ENCODE data around the gene CYP4F8.
"Not testable (repeated sequence)": the region's sequence is repeated elsewhere in the genome, so short reads cannot be mapped to it uniquely, and the experiment has no call there.

CYP4F8 gene

GRCh38 chr19:15644066-15644741, 29.2 kb downstream of the CYP4F8 start:
- DNase-seq (ENCODE audit: low read depth in 2 of 2): no peak

- DNase-seq (ENCODE audit: low read depth in 2 of 2): no peak
These were observed 29.8 kb downstream of the CYP4F8 start for GRCh38 chr19:15644816-15645215.

- no peak for DNase-seq (ENCODE audit: low read depth in 2 of 2)
These were observed 34.5 kb downstream of the CYP4F8 start for GRCh38 chr19:15649526-15649925.

GRCh38 chr19:15650123-15650522, 35.1 kb downstream of the CYP4F8 start:
- DNase-seq (ENCODE audit: low read depth in 2 of 2): not testable (repeated sequence)

- no peak for DNase-seq (ENCODE audit: low read depth in 2 of 2)
These were observed 36.8 kb downstream of the CYP4F8 start for GRCh38 chr19:15651791-15652190.

GRCh38 chr19:15652559-15653278, 37.7 kb downstream of the CYP4F8 start:
- no peak for DNase-seq (ENCODE audit: low read depth in 2 of 2)

- no peak for DNase-seq (ENCODE audit: low read depth in 2 of 2)
These were observed 41.4 kb downstream of the CYP4F8 start for GRCh38 chr19:15656467-15656866.

- DNase-seq (ENCODE audit: low read depth in 2 of 2): no peak
These were observed 48.2 kb downstream of the CYP4F8 start for GRCh38 chr19:15663247-15663646.

- DNase-seq (ENCODE audit: low read depth in 2 of 2): no peak
These were observed 51.2 kb downstream of the CYP4F8 start for GRCh38 chr19:15666186-15666585.

- DNase-seq (ENCODE audit: low read depth in 2 of 2): no peak
These were observed 51.9 kb downstream of the CYP4F8 start for GRCh38 chr19:15666883-15667282.

- no peak for DNase-seq (ENCODE audit: low read depth in 2 of 2)
These were observed 54.4 kb downstream of the CYP4F8 start for GRCh38 chr19:15669440-15669839.

GRCh38 chr19:15669891-15670290, 54.9 kb downstream of the CYP4F8 start:
- no peak for DNase-seq (ENCODE audit: low read depth in 2 of 2)

- DNase-seq (ENCODE audit: low read depth in 2 of 2): no peak
These were observed 56.3 kb downstream of the CYP4F8 start for GRCh38 chr19:15671237-15671821.

GRCh38 chr19:15671891-15672579, 57.0 kb downstream of the CYP4F8 start:
- DNase-seq (ENCODE audit: low read depth in 2 of 2): no peak

- DNase-seq (ENCODE audit: low read depth in 2 of 2): no peak
These were observed 57.7 kb downstream of the CYP4F8 start, which contains the start of gene CYP4F12 for GRCh38 chr19:15672580-15673175. CYP4F12 (plus strand) TSS chr19:15673087; CDS start chr19:15673530, 443 bp downstream.

GRCh38 chr19:15673176-15673654, 58.2 kb downstream of the CYP4F8 start:
- no peak for DNase-seq (ENCODE audit: low read depth in 2 of 2)

- DNase-seq (ENCODE audit: low read depth in 2 of 2): no peak
These were observed 60.5 kb downstream of the CYP4F8 start for GRCh38 chr19:15675560-15675959.

GRCh38 chr19:15679089-15679488, 64.1 kb downstream of the CYP4F8 start:
- no peak for DNase-seq (ENCODE audit: low read depth in 2 of 2)

GRCh38 chr19:15679865-15680264, 64.8 kb downstream of the CYP4F8 start:
- DNase-seq (ENCODE audit: low read depth in 2 of 2): not testable (repeated sequence)

Measured in stimulated activated CD8-positive, alpha-beta memory T cell treated with anti-CD3 and anti-CD28 coated beads, Interleukin-2, amount 100 ng/mL, for 48 hours (primary cell).